ENCODE results near the gene NPHP1.
"Not testable (repeated sequence)": the region's sequence is repeated elsewhere in the genome, so short reads cannot be mapped to it uniquely, and the experiment has no call there.

Gene NPHP1

GRCh38 chr2:110131166-110131565, 73.6 kb downstream of the NPHP1 start:
- DNase-seq (ENCODE audit: low read depth in 2 of 3, low spot score in 1 of 3), result no peak

- DNase-seq (ENCODE audit: low read depth in 2 of 3, low spot score in 1 of 3), result no peak
Observed at GRCh38 chr2:110130757-110131156, 74.1 kb downstream of the NPHP1 start.

- DNase-seq (ENCODE audit: low read depth in 2 of 3, low spot score in 1 of 3), result no peak
Observed at GRCh38 chr2:110126906-110127305, 77.9 kb downstream of the NPHP1 start.

- no peak for DNase-seq (ENCODE audit: low read depth in 2 of 3, low spot score in 1 of 3)
Observed at GRCh38 chr2:110126086-110126773, 78.6 kb downstream of the NPHP1 start.

GRCh38 chr2:110124939-110125691, 79.7 kb downstream of the NPHP1 start:
- DNase-seq (ENCODE audit: low read depth in 2 of 3, low spot score in 1 of 3), result no peak

GRCh38 chr2:110124038-110124825, 80.6 kb downstream of the NPHP1 start:
- no peak for DNase-seq (ENCODE audit: low read depth in 2 of 3, low spot score in 1 of 3)

GRCh38 chr2:110121592-110121991, 83.2 kb downstream of the NPHP1 start:
- DNase-seq (ENCODE audit: low read depth in 2 of 3, low spot score in 1 of 3), result no peak

- no peak for DNase-seq (ENCODE audit: low read depth in 2 of 3, low spot score in 1 of 3)
Observed at GRCh38 chr2:110121052-110121334, 83.8 kb downstream of the NPHP1 start.

- DNase-seq (ENCODE audit: low read depth in 2 of 3, low spot score in 1 of 3), result no peak
Observed at GRCh38 chr2:110120171-110121051, 84.4 kb downstream of the NPHP1 start.

GRCh38 chr2:110116033-110116710, 88.6 kb downstream of the NPHP1 start:
- DNase-seq (ENCODE audit: low read depth in 2 of 3, low spot score in 1 of 3), result no peak

GRCh38 chr2:110115291-110116032, 89.4 kb downstream of the NPHP1 start, which contains the start of gene MALL:
Gene MALL, minus strand, starts transcription at chr2:110115822. Its CDS starts 30 bp downstream, at chr2:110115792.
- DNase-seq (ENCODE audit: low read depth in 2 of 3, low spot score in 1 of 3), result no peak

- DNase-seq (ENCODE audit: low read depth in 2 of 3, low spot score in 1 of 3), result no peak
Observed at GRCh38 chr2:110114831-110115255, 90.0 kb downstream of the NPHP1 start.

- no peak for DNase-seq (ENCODE audit: low read depth in 2 of 3, low spot score in 1 of 3)
Observed at GRCh38 chr2:110113961-110114591, 90.7 kb downstream of the NPHP1 start.

GRCh38 chr2:110108291-110108690, 96.5 kb downstream of the NPHP1 start:
- DNase-seq (ENCODE audit: low read depth in 2 of 3, low spot score in 1 of 3), result not testable (repeated sequence)

GRCh38 chr2:110107092-110108079, 97.4 kb downstream of the NPHP1 start:
- DNase-seq (ENCODE audit: low read depth in 2 of 3, low spot score in 1 of 3), result no peak

- DNase-seq (ENCODE audit: low read depth in 2 of 3, low spot score in 1 of 3), result no peak
Observed at GRCh38 chr2:110106642-110107041, 98.2 kb downstream of the NPHP1 start.

GRCh38 chr2:110105608-110106467, 99.0 kb downstream of the NPHP1 start:
- no peak for DNase-seq (ENCODE audit: low read depth in 2 of 3, low spot score in 1 of 3)

Data from stimulated activated CD4-positive, alpha-beta T cell treated with anti-CD3 and anti-CD28 coated beads, Interleukin-12 subunit alpha, Interleukin-12 subunit beta, amount 100 ng/mL, for 48 hours (primary cell).